ENCODE measurements around the gene ACOXL. TPM values are rescaled to one million over a fixed set of nuclear protein-coding genes. Genes with fewer than 3 reads are reported as not detected.

ACOXL gene
- total RNA-seq, 6 experiments from 2014 or later = not detected

GRCh38 chr2:110838657-110839384 is 106.4 kb downstream of the ACOXL start:
- Histone ChIP-seq H3K4me1 (no peaks in the 10 kb centered on the region), H3K4me3 (no peak overlapping the region), H3K27ac (no peak overlapping the region), H3K27me3 (no peaks in the 10 kb centered on the region), H3K9me3 (no peaks in the 10 kb centered on the region), H3K36me3 (no peaks in the 10 kb centered on the region)
- 56% methylated on average over 5 of the region's 5 CpGs for WGBS (ENCODE audit: insufficient coverage, low coverage, low lambda C conversion rate, missing lambda C conversion rate)
- no peak for TF ChIP-seq POLR2A (IDR thresholded peaks at IDR 0.05)
- TF ChIP-seq CTCF (IDR thresholded peaks at IDR 0.05) = no peak
- ATAC-seq (no peak), DNase-seq (no peak)
- intact Hi-C loops (cut with DNase I) = no loop called here

- WGBS (ENCODE audit: insufficient coverage, low coverage, low lambda C conversion rate, missing lambda C conversion rate) = no CpG with 5 or more reads among the region's 2 CpGs
- Histone ChIP-seq H3K27ac (no peak overlapping the region), H3K27me3 (no peaks in the 10 kb centered on the region), H3K36me3 (no peaks in the 10 kb centered on the region), H3K4me3 (no peak overlapping the region), H3K9me3 (no peaks in the 10 kb centered on the region), H3K4me1 (no peaks in the 10 kb centered on the region)
- TF ChIP-seq POLR2A (IDR thresholded peaks at IDR 0.05) (no peak), CTCF (IDR thresholded peaks at IDR 0.05) (no peak)
- intact Hi-C loops (cut with DNase I) = no loop called here
- ATAC-seq (no peak), DNase-seq (no peak)
These were observed 108.1 kb downstream of the ACOXL start for GRCh38 chr2:110840508-110840907.

- Histone ChIP-seq H3K4me1 (no peaks in the 10 kb centered on the region), H3K4me3 (no peak overlapping the region), H3K36me3 (no peaks in the 10 kb centered on the region), H3K27me3 (no peaks in the 10 kb centered on the region), H3K9me3 (no peaks in the 10 kb centered on the region), H3K27ac (no peak overlapping the region)
- DNase-seq (no peak), ATAC-seq (no peak)
- 32% methylated on average over 3 of the region's 3 CpGs for WGBS (ENCODE audit: insufficient coverage, low coverage, low lambda C conversion rate, missing lambda C conversion rate)
- intact Hi-C loops (cut with DNase I) = no loop called here
- no peak for TF ChIP-seq POLR2A (IDR thresholded peaks at IDR 0.05)
- TF ChIP-seq CTCF (IDR thresholded peaks at IDR 0.05) = no peak
These were observed 109.7 kb downstream of the ACOXL start for GRCh38 chr2:110842048-110842447.

GRCh38 chr2:110843496-110843895 is 111.1 kb downstream of the ACOXL start:
- no peak for TF ChIP-seq POLR2A (IDR thresholded peaks at IDR 0.05)
- no peak for TF ChIP-seq CTCF (IDR thresholded peaks at IDR 0.05)
- ATAC-seq (no peak), DNase-seq (no peak)
- no peaks in the 10 kb centered on the region for H3K4me1 ChIP-seq
- H3K9me3 ChIP-seq = no peaks in the 10 kb centered on the region
- 16% methylated on average over 2 of the region's 2 CpGs for WGBS (ENCODE audit: insufficient coverage, low coverage, low lambda C conversion rate, missing lambda C conversion rate)
- intact Hi-C loops (cut with DNase I) = no loop called here
- H3K27ac ChIP-seq = no peak overlapping the region
- no peaks in the 10 kb centered on the region for H3K36me3 ChIP-seq
- no peaks in the 10 kb centered on the region for H3K27me3 ChIP-seq
- H3K4me3 ChIP-seq = no peak overlapping the region

Data from right lobe of liver (tissue), 6 donors.